Right hindlimb (tissue), 1 donor: ENCODE measurements around the gene CD83.
"Not testable (repeated sequence)": the region's sequence is repeated elsewhere in the genome, so short reads cannot be mapped to it uniquely, and the experiment has no call there.

Source experiments
- DNase-seq: peaks from one replicate; pipeline ENCODE4 v3.0.0-alpha.2; 2018

CD83 gene, protein sequence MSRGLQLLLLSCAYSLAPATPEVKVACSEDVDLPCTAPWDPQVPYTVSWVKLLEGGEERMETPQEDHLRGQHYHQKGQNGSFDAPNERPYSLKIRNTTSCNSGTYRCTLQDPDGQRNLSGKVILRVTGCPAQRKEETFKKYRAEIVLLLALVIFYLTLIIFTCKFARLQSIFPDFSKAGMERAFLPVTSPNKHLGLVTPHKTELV

GRCh38 chr6:14117158-14118090 is at the start of gene CD83:
Gene CD83 (plus strand): TSS chr6:14117772. CDS start chr6:14117812, 40 bp downstream.
- DNase-seq, result peak; percentile 75

DNA sequence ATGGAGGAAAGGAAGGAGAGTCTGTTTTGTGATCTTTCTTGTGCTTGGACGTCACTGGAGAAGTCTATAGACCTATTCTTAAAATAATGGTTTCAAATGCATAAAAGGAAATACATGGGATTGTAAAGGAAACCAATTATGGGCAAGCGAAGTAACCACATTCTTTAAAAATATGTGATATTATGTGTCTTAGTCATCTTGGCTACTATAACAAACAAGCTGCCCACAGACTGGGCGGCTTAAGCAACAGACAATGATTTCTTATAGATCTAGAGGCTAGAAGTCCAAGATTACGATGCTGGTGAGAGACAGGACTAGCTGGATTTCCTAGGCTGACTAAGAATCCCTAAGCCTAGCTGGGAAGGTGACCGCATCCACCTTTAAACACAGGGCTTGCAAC is 49.4 kb upstream of the CD83 start:
- DNase-seq, result no peak

GRCh38 chr6:14068623-14069022 is 48.9 kb upstream of the CD83 start:
- no peak for DNase-seq

DNA sequence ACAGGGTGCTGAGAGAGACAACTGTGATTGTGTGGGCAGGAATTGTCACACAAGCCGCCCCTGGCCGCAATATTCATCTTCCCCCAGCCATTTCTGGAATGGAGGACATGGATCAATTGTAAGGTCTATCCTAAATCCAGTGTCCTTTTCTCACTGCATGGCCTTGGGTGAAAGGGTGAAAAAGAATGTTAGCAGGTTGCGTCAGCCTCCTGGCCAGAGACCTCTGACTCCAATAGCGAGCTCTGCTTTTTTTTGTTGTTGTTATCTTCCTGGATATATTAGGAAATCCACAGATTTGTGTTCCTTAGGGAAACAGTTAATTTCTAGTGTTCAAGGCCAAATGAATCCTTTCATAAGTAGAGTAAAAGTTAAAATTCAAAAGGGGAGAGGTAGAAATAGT is 47.1 kb upstream of the CD83 start:
- DNase-seq, result no peak

GRCh38 chr6:14072084-14072483 is 45.5 kb upstream of the CD83 start:
- DNase-seq, result no peak

DNA sequence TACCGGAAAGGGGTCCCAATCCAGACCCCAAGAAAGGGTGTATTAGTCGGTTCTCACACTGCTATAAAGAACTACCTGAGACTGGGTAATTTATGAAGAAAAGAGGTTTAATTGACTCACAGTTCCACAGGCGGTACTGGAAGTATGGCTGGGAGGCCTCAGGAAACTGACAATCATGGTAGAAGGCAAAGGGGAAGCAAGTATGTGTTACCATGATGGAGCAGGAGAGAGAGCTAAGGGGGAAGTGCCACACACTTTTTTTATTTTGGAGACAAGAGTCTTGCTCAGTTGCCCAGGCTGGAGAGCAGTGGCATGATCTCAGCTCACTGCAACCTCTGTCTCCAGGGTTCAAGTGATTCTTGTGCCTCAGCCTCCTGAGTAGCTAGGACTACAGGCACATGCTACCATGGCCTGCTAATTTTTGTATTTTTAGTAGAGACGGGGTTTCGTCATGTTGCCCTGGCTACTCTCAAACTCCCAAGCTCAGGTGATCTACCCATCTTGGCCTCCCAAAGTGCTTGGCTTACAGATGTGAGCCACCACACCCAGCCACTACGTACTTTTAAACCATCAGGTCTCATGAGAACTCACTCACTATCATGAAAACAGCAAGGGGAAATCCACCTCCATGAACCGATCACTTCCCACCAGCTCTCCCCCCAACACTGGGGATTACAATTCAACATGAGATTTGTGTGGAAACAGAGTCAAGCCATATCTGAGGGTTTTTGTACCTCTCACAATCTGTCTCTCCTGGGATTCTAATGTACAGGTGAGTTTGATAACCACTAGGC is 43.8 kb upstream of the CD83 start:
- DNase-seq, result not testable (repeated sequence)

GRCh38 chr6:14074476-14075094 is 43.0 kb upstream of the CD83 start:
- no peak for DNase-seq

DNA sequence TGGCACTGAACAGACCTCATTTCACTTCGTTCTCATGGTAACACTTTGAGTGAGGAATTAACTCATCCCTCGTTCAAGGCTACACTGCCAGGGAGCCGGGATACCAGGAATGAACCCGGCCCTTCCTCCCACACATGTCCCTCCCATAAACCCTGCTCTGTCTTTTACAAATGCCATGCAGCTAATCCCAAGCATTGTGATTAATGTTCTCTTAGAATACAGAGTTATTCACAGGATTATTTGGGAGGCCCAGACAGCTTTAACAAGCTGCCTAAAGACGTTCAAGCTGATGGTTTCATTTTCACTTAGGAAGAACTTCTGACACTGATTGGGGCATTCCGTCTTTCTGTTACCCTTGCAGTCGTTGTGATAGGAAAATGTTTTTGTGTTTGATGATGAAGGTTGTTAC is 42.5 kb upstream of the CD83 start:
- DNase-seq, result no peak

DNA sequence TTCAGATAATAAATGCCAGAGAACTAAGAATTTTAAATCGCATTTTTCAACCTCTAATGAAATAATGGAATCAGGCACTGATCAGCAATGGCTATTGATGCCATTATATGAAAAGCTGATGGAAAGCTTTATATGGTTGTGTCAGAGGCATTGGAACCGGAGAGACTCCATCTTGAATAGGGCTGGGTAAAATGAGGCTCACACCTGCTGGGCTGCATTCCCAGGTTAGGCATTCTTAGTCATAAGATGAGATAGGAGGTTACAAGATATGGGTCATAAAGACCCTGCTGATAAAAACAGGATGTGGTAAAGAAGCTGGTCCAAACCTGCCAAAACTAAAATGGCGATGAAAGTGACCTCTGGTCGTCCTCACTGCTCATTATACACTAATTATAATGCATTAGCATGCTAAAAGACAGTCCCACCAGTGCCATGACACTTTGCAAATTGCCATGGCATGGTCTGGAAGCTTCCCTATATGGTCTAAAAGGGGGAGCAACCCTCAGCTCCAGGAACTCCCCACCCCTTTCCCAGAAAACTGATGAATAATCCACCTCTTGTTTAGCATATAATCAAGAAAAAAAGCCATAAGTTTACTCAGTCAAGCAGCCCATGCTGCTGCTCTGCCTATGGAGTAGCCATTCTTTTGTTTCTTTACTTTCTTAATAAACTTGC is 40.2 kb upstream of the CD83 start:
- no peak for DNase-seq

GRCh38 chr6:14079433-14079832 is 38.1 kb upstream of the CD83 start:
- DNase-seq, result no peak

DNA sequence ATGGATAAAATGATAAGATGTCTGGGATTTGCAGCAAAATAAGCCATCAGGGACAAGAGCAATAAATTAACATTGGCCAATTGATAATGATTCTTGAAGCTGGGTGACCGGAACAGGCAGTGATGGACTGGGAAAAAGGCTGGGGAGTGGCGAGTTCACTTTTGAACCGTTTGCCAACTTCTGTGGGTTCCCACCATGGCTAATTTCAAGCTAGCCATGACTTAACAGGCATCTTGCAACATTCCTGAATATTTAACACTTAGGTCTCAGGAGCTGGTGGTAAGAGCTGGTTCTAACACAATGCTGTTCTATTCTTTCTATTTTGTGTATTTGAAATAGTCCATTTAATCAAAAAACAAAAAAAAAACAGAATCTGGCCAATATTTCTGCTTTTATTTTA is 37.6 kb upstream of the CD83 start:
- no peak for DNase-seq

GRCh38 chr6:14081126-14081525 is 36.4 kb upstream of the CD83 start:
- no peak for DNase-seq

GRCh38 chr6:14082771-14083170 is 34.8 kb upstream of the CD83 start:
- DNase-seq, result no peak

DNA sequence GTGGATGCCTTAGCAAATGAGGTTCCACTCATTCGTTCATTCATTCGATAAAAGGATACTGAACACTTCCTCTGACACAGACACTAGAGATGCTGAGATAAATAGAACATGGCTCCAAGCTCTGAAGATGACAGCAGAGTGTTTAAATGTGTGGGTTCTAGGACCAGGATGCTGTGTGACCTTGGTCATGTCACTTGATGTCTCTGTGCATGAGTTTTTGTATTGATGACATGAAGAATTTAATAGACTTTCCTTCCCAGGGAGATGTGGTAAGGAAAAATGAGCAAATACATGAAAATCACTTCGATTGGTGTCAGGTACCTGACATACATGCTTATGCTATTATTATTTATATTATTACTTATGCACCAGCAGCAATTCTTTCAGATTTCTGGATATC is 34.3 kb upstream of the CD83 start:
- no peak for DNase-seq

DNA sequence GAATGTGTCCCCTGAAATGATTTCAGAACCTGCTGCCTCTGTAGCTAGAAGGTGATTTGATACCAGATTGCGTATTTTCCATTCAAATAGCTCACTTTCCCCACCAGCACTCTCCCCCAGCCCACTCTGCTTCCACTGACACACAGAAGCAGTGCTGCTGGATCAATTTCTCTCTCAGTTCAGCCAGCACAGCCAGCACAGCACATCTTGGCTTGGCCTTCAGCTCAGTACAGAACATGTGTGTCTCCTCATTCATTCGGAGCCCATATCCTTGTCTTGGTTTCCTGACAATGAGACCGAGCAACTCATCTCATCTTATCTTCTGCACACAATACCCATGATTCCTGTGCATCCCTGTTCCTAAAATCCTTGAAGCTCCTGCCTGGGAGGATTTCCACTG is 33.8 kb upstream of the CD83 start:
- DNase-seq, result peak; percentile 36

- no peak for DNase-seq
Observed at GRCh38 chr6:14084388-14084787, 33.2 kb upstream of the CD83 start.

DNA sequence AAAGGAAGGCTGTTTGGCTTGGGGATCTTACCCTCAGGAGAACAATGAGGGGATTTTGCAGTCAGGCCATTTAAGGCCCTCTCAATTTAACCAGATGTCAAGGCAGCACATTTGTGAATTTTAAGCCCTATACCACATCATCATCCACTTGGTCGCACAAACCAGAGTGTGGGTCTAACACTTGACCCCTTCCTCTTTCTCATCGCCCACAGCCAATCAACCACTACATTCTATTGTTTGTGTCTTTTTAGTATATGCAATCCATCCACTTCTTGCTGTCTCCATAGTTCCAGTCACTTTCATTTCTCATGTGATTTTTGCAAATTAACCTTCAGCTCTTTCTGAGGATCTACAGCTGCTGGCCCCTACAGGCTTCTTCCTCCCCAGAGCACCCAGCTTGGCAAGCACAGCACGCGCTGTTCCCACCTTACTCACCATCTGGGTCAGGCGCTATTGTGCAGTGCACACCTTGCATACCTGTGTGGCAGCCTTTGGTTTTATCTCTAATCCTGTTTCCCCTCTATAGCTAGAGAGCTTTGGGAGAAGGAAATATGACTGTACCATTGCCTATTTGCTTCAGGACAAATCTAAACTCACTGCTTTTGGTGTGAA is 32.3 kb upstream of the CD83 start:
- DNase-seq, result no peak

DNA sequence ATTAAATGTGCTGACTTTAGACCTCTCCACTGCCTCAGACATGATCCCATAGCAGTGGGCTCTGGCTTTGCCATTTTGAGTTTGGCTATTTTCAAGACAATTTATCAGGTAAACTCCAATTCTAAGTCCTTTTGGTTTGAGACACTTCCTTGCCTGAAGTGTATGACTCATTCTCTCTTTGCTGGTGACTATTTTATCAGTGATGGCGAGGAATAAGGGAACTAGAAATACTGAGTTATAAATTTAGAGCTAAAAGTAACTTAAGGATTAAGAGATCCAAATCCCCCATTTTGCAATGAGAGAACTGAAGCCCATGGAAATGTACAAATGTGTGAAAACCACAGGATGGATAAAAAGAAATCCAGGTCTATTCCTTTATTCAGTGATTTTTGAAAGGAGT is 30.9 kb upstream of the CD83 start:
- no peak for DNase-seq

GRCh38 chr6:14088600-14089192 is 28.9 kb upstream of the CD83 start:
- DNase-seq, result no peak

DNA sequence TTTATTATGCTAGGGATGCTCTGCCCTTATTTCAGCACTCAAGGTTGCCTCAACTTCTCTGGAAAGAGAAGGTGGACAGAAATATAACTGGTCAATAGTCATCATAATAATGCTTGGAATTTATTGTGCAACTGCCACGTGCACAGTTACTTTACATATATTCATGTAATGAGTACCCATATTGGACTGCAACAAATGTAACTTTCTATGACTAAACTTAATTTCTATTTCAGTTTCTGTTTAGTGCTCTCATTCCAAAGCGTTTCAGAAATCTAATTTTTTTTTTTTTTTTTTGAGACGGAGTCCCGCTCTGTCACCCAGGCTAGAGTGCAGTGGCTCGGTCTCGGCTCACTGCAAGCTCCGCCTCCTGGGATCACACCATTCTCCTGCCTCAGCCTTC is 28.3 kb upstream of the CD83 start:
- no peak for DNase-seq

GRCh38 chr6:14091339-14091978 is 26.1 kb upstream of the CD83 start:
- DNase-seq, result no peak
